GM19467 (cell line): Measurements from ENCODE around the gene ACTR3.
"Not testable (repeated sequence)": the region's sequence is repeated elsewhere in the genome, so short reads cannot be mapped to it uniquely, and the experiment has no call there.

Experiments
- ATAC-seq: cut with Tn5 transposase; IDR thresholded peaks from one replicate; pipeline ENCODE4 v1.9.1; 2021; ENCODE audit warnings: mild to moderate bottlenecking, moderate library complexity; ENCODE audit not compliant: unreplicated experiment

Gene ACTR3

GRCh38 chr2:113889471-113890252 lies at the start of gene ACTR3:
Gene ACTR3 (plus strand): TSS chr2:113890089. CDS start chr2:113890280, 191 bp downstream.
- peak; percentile 54 for ATAC-seq

GRCh38 chr2:113840518-113840917 lies 49.4 kb upstream of the ACTR3 start:
- ATAC-seq = no peak

- no peak for ATAC-seq
Observed at GRCh38 chr2:113842919-113843736, 46.8 kb upstream of the ACTR3 start.

GRCh38 chr2:113843737-113844050 lies 46.2 kb upstream of the ACTR3 start:
- not testable (repeated sequence) for ATAC-seq

- ATAC-seq = no peak
Observed at GRCh38 chr2:113845261-113845660, 44.6 kb upstream of the ACTR3 start.

- not testable (repeated sequence) for ATAC-seq
Observed at GRCh38 chr2:113845796-113846195, 44.1 kb upstream of the ACTR3 start.

- no peak for ATAC-seq
Observed at GRCh38 chr2:113846429-113846828, 43.5 kb upstream of the ACTR3 start.

- no peak for ATAC-seq
Observed at GRCh38 chr2:113847144-113847543, 42.7 kb upstream of the ACTR3 start.

GRCh38 chr2:113848758-113849415 lies 41.0 kb upstream of the ACTR3 start:
- no peak for ATAC-seq

GRCh38 chr2:113850687-113851086 lies 39.2 kb upstream of the ACTR3 start:
- ATAC-seq = no peak

- no peak for ATAC-seq
Observed at GRCh38 chr2:113851640-113852039, 38.2 kb upstream of the ACTR3 start.

GRCh38 chr2:113854208-113854607 lies 35.7 kb upstream of the ACTR3 start:
- ATAC-seq = no peak

GRCh38 chr2:113854970-113855740 lies 34.7 kb upstream of the ACTR3 start:
- ATAC-seq = no peak

GRCh38 chr2:113857464-113857863 lies 32.4 kb upstream of the ACTR3 start:
- ATAC-seq = no peak

GRCh38 chr2:113858764-113859163 lies 31.1 kb upstream of the ACTR3 start:
- no peak for ATAC-seq

- peak; percentile 33 for ATAC-seq
Observed at GRCh38 chr2:113861740-113862139, 28.1 kb upstream of the ACTR3 start.

- no peak for ATAC-seq
Observed at GRCh38 chr2:113863144-113863543, 26.7 kb upstream of the ACTR3 start.

GRCh38 chr2:113867571-113867970 lies 22.3 kb upstream of the ACTR3 start:
- no peak for ATAC-seq

- ATAC-seq = no peak
Observed at GRCh38 chr2:113869253-113869652, 20.6 kb upstream of the ACTR3 start.

- ATAC-seq = no peak
Observed at GRCh38 chr2:113872201-113872600, 17.7 kb upstream of the ACTR3 start.

- ATAC-seq = no peak
Observed at GRCh38 chr2:113873867-113874266, 16.0 kb upstream of the ACTR3 start.
